ENCODE data around the gene TRPM4. TPM values are rescaled to one million over a fixed set of nuclear protein-coding genes. Genes with fewer than 3 reads are reported as not detected.
A peak's percentile ranks its signal among the peaks of the same experiment; 100 is the strongest.

Gene TRPM4
- total and polyA plus RNA-seq, 2 of the 8 experiments (the other 6 are each of a cell fraction or from before 2014, with no cell fraction given): 11.3 to 13.3 TPM

DNA sequence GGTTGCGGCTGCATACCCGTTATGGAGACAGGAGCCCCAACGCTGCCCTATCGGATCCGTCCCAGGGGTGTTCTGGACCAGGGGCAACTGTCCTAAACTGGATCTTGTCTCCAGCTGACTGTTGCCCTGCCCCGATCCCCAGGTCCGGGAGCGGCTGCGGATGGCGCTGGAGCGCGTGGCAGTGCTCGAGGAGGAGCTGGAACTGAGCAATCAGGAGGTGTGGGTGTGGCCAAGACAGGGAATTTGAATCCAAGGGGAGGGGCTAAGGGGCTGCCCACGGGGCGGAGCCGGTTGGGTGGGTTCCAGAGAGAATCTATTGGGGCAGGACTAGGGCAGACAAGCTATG, 28.4 kb upstream of the TRPM4 start:
- peaks cover 0 to 3% (median 0%) of the 10 kb centered on the region in 4 experiments; a peak in 1 of 8 replicates for H3K36me3 ChIP-seq (ENCODE audit: control insufficient read depth in 2 of 4, insufficient read depth in 4 of 4, low read length in 3 of 4)
- H3K4me3 ChIP-seq (ENCODE audit: extremely low read depth in 1 of 4, insufficient read depth in 2 of 4, low read depth in 3 of 4, low read length in 4 of 4): peak overlapping the region; percentile 20 to 74 (median 52); a peak in 4 of 8 replicates
- no peak overlapping the region for H4K91ac ChIP-seq (replicated peaks; ENCODE audit: insufficient read length, low read length)
- no peak overlapping the region for H2BK20ac ChIP-seq (ENCODE audit: low read length)
- H2BK120ac ChIP-seq (replicated peaks; ENCODE audit: low read depth, low read length): no peak overlapping the region
- H3K79me2 ChIP-seq (ENCODE audit: control insufficient read depth in 1 of 2, insufficient read depth in 2 of 2, low read length in 2 of 2): no peaks in the 10 kb centered on the region
- H2AK5ac ChIP-seq (ENCODE audit: low read depth, low read length): no peak overlapping the region; the same call in 1 of the 2 replicates
- H3K14ac ChIP-seq (ENCODE audit: insufficient read length): no peak overlapping the region
- no peak overlapping the region for H4K5ac ChIP-seq (ENCODE audit: insufficient read length, low read depth, low read length)
- H2BK15ac ChIP-seq (ENCODE audit: low read length): peak overlapping the region; percentile 100; the same call in 1 of the 2 replicates
- H2BK12ac ChIP-seq (ENCODE audit: low read depth, low read length): 0 out of 2 replicates have a peak overlapping the region, but pooled peaks have one; percentile 87
- no peak overlapping the region for H2BK5ac ChIP-seq (ENCODE audit: low read depth, low read length)
- WGBS, 2 experiments (ENCODE audit: extremely low coverage in 1 of 2, insufficient coverage in 1 of 2, insufficient read length in 1 of 2, insufficient replicate concordance in 2 of 2, low coverage in 1 of 2, low lambda C conversion rate in 2 of 2, missing lambda C conversion rate in 1 of 2): 75% methylated on average over 16 of the region's 16 CpGs; no CpG with 5 or more reads in 1 of the 2 experiments
- no peaks in the 10 kb centered on the region; a peak in 2 of 7 replicates for H3K27me3 ChIP-seq (replicated peaks in 1 of 4; ENCODE audit: control insufficient read depth in 3 of 4, extremely low read depth in 1 of 4, insufficient read depth in 3 of 4, low read length in 3 of 4)
- peaks cover 0 to 2% of the 10 kb centered on the region in 2 experiments for H4K20me1 ChIP-seq (replicated peaks in 1 of 2; ENCODE audit: control insufficient read depth in 1 of 2, insufficient read depth in 2 of 2, low read length in 2 of 2)
- FAIRE-seq (no peak), DNase-seq (ENCODE audit: low read depth in 1 of 2, low spot score in 2 of 2) (peak in 1 of 2 experiments; percentile 63)
- TF ChIP-seq NANOG (IDR thresholded peaks at IDR 0.05; ENCODE audit: insufficient read depth, low read depth, low read length, poor library complexity, severe bottlenecking) (no peak), KDM1A (IDR thresholded peaks at IDR 0.05; ENCODE audit: borderline replicate concordance, low read length) (no peak), CBX5 (IDR thresholded peaks at IDR 0.05; ENCODE audit: low read depth, low read length) (no peak), SUZ12 (IDR thresholded peaks at IDR 0.05; ENCODE audit: low read length) (no peak), TAF1 (IDR thresholded peaks at IDR 0.05; ENCODE audit: low read depth, low read length) (no peak), SIN3A (conservative IDR thresholded peaks at IDR 0.05 in 1 of 2, IDR thresholded peaks at IDR 0.05 in 1 of 2; ENCODE audit: low read depth in 1 of 2, low read length in 2 of 2) (no peak), POLR2A (IDR thresholded peaks at IDR 0.05; ENCODE audit: control extremely low read depth in 1 of 2, low read depth in 2 of 2, low read length in 2 of 2) (no peak), CREB1 (IDR thresholded peaks at IDR 0.05) (no peak)
- H3K9ac ChIP-seq (replicated peaks in 1 of 4; ENCODE audit: extremely low read depth in 1 of 4, low read depth in 3 of 4, low read length in 3 of 4): no peak overlapping the region
- H3K4me1 ChIP-seq (replicated peaks in 1 of 4; ENCODE audit: control insufficient read depth in 3 of 4, insufficient read depth in 4 of 4, low read length in 3 of 4): peaks cover 4 to 19% (median 8%) of the 10 kb centered on the region in 4 experiments
- H3K4me2 ChIP-seq (ENCODE audit: insufficient read depth in 1 of 2, low read depth in 2 of 2, low read length in 2 of 2): peak overlapping the region; percentile 93 to 98
- H3K23me2 ChIP-seq (ENCODE audit: low read depth, low read length): peaks cover 13% of the 10 kb centered on the region
- no peak overlapping the region for H4K8ac ChIP-seq (ENCODE audit: extremely low read depth, insufficient read depth, low read length)
- CTCF ChIA-PET (ENCODE audit: partially characterized antibody): interaction anchor here (0.6 to 9.7 kb wide), 17 partner anchors 9 to 214 kb away, joined by 3 to 99 read pairs (median 5); partner anchors contain the start of genes GYS1 and RUVBL2
- no peak overlapping the region for H3K27ac ChIP-seq (ENCODE audit: low read depth, low read length)
- no peak overlapping the region for H2AFZ ChIP-seq (ENCODE audit: low read length)
- POLR2A ChIA-PET (ENCODE audit: partially characterized antibody): interaction anchor here (0.9 to 2.3 kb wide), 11 partner anchors 9 to 324 kb away, joined by 3 to 17 read pairs (median 5); partner anchors contain the start of genes ALDH16A1 and PPFIA3
- no peak overlapping the region for H3K56ac ChIP-seq (replicated peaks; ENCODE audit: insufficient read length, low read depth, low read length)
- peak overlapping the region; percentile 60 for H3K18ac ChIP-seq (ENCODE audit: extremely low read depth, low read length)
- no peaks in the 10 kb centered on the region for H3K9me3 ChIP-seq (ENCODE audit: insufficient read depth in 2 of 2, low read depth in 1 of 2, low read length in 1 of 2)
- no peaks in the 10 kb centered on the region for H3K79me1 ChIP-seq (ENCODE audit: low read depth, low read length)
- H3K23ac ChIP-seq (ENCODE audit: insufficient read length): no peak overlapping the region
- no peak overlapping the region for H3K4ac ChIP-seq (replicated peaks; ENCODE audit: insufficient read length, low read depth, low read length)
